ENCODE measurements around the gene CHAC1. TPM values are rescaled to one million over a fixed set of nuclear protein-coding genes. Genes with fewer than 3 reads are reported as not detected.

Gene CHAC1
- total RNA-seq (2021), result 47.2 and 48.7 TPM in 2 replicates
- long read RNA-seq, transcript CHAC1-202 (3 exons, 1,849 nt), result major isoform, 160 of 179 reads
- long read RNA-seq, partial matches to known transcripts, result 3 of 179 reads
- long read RNA-seq, other reads (novel, unspliced or antisense), result 15 of 179 reads

- Histone ChIP-seq H3K4me2 (ENCODE audit: insufficient read depth, insufficient read length, low read length) (peak within 1 kb of the TSS; percentile 83), H3K4me1 (ENCODE audit: insufficient read depth, low read length) (peaks cover 5% of the 10 kb centered on the region; the same call in 1 of the 2 replicates), H4K20me1 (ENCODE audit: control insufficient read depth, insufficient read depth, insufficient read length) (no peaks in the 10 kb centered on the region), H3K9ac (ENCODE audit: extremely low read depth, insufficient read length, low read length) (peak within 1 kb of the TSS; percentile 92), H4K91ac (ENCODE audit: insufficient read length, low read depth, low read length) (peak within 1 kb of the TSS; percentile 51), H2BK120ac (ENCODE audit: low read depth, low read length, poor library complexity, severe bottlenecking) (peak within 1 kb of the TSS; percentile 40), H3K9me3 (ENCODE audit: control insufficient read depth, low read depth, low read length) (no peaks in the 10 kb centered on the region), H2BK20ac (ENCODE audit: low read depth, low read length, poor library complexity, severe bottlenecking) (no peak within 1 kb of the TSS), H2BK12ac (ENCODE audit: insufficient read length, low read depth, low read length) (peak within 1 kb of the TSS; percentile 36), H3K27me3 (ENCODE audit: insufficient read depth, low read length) (no peaks in the 10 kb centered on the region), H3K79me1 (ENCODE audit: insufficient read depth, low read depth, low read length, poor library complexity, severe bottlenecking) (no peaks in the 10 kb centered on the region), H4K5ac (ENCODE audit: insufficient read length, low read depth, low read length) (peak within 1 kb of the TSS; percentile 72), H3K4ac (ENCODE audit: low read depth, low read length) (peak within 1 kb of the TSS; percentile 7; the same call in 1 of the 2 replicates), H3T11ph (ENCODE audit: low read length) (peak within 1 kb of the TSS; percentile 8), H3K79me2 (ENCODE audit: insufficient read depth, low read length) (no peaks in the 10 kb centered on the region; the same call in 1 of the 2 replicates), H2AFZ (ENCODE audit: low read length) (no peak within 1 kb of the TSS), H2BK15ac (ENCODE audit: low read depth, low read length) (no peak within 1 kb of the TSS), H3K23me2 (ENCODE audit: insufficient read length, low read depth, low read length, poor library complexity, severe bottlenecking) (peaks cover 18% of the 10 kb centered on the region), H4K8ac (replicated peaks; ENCODE audit: insufficient read length, low read depth, low read length) (no peak within 1 kb of the TSS), H3K23ac (ENCODE audit: insufficient read length, low read depth, low read length) (no peak within 1 kb of the TSS), H3K14ac (ENCODE audit: insufficient read depth, low read length) (peak within 1 kb of the TSS; percentile 95), H2AK5ac (ENCODE audit: insufficient read length, low read length) (no peak within 1 kb of the TSS), H3K27ac (ENCODE audit: insufficient read length, low read depth, low read length) (peak within 1 kb of the TSS; percentile 59), H3K18ac (ENCODE audit: insufficient read length, low read depth, low read length) (peak within 1 kb of the TSS; percentile 98), H2BK5ac (ENCODE audit: insufficient read length, low read length) (peak within 1 kb of the TSS; percentile 87), H3K56ac (ENCODE audit: insufficient read length, low read depth, low read length) (peak within 1 kb of the TSS; percentile 59)
- peak within 1 kb of the TSS; percentile 87 to 96 for H3K4me3 Mint-ChIP-seq
- H3K9me3 Mint-ChIP-seq, result no peaks in the 10 kb centered on the region; a peak in 1 of 5 replicates
- H3K27ac Mint-ChIP-seq, result peak within 1 kb of the TSS; percentile 98 to 99 (median 99)
- H3K27me3 Mint-ChIP-seq (ENCODE audit: low read depth), result peaks cover 2% of the 10 kb centered on the region
- WGBS (ENCODE audit: extremely low coverage, insufficient read length, low lambda C conversion rate), result no CpG with 5 or more reads among the region's 72 CpGs
- H3K4me1 Mint-ChIP-seq, result peaks cover 42 to 56% of the 10 kb centered on the region in 2 experiments
- no peak; the same call in 2 of the 3 replicates for TF ChIP-seq CTCF (conservative IDR thresholded peaks at IDR 0.05)
- DNase-seq, result peak; percentile 99
- peaks cover 18 to 35% (median 29%) of the 10 kb centered on the region in 3 experiments for H3K36me3 Mint-ChIP-seq (ENCODE audit: insufficient read depth in 1 of 3, low read depth in 3 of 3)
These were observed at the start of gene CHAC1 for GRCh38 chr15:40952901-40953712. Gene CHAC1 (plus strand): TSS chr15:40953471. CDS start chr15:40953584, 113 bp downstream.

All from H9 (cell line).